ENCODE data around the gene SSX4. TPM values are rescaled to one million over a fixed set of nuclear protein-coding genes. Genes with fewer than 3 reads are reported as not detected.
"Not testable (repeated sequence)": the region's sequence is repeated elsewhere in the genome, so short reads cannot be mapped to it uniquely, and the experiment has no call there.

Gene SSX4, protein sequence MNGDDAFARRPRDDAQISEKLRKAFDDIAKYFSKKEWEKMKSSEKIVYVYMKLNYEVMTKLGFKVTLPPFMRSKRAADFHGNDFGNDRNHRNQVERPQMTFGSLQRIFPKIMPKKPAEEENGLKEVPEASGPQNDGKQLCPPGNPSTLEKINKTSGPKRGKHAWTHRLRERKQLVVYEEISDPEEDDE
- total RNA-seq: not detected

DNA sequence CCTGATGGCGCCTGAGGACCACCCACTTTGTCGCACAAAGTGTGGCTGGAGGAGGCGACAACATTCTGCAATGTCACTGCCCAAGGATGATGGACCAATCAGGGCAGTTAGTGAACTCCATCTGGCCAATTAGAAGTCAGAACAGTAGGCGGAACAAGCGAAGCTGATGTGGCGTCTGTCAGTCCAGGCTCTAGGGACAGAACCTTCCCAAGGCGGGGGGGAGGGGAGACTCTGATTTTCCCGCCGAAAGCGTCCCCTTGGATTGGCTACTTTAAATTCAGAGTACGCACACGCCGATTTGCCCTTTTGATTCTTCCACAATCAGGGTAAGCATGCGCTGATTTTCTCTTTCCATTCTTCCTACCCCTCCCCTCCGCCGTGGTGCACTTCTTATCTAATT lies at the start of gene SSX4:
Gene SSX4 (plus strand): TSS at position 301 of the 400 bp plus-strand sequence. CDS start 515 bp downstream, outside the sequence.
- intact Hi-C loops (cut with DNase I); H3K27me3 ChIP-seq; DNase-seq (ENCODE audit: low spot score in 2 of 2); H3K4me3 ChIP-seq; H3K4me1 ChIP-seq; H3K9me3 ChIP-seq; H3K36me3 ChIP-seq; H3K27ac ChIP-seq: not testable (repeated sequence)

- H3K27ac ChIP-seq; H3K4me3 ChIP-seq; H3K27me3 ChIP-seq; H3K9me3 ChIP-seq; H3K4me1 ChIP-seq; DNase-seq (ENCODE audit: low spot score in 2 of 2); H3K36me3 ChIP-seq; intact Hi-C loops (cut with DNase I): not testable (repeated sequence)
These were observed 37.3 kb upstream of the SSX4 start for GRCh38 chrX:48346059-48346458.

DNA sequence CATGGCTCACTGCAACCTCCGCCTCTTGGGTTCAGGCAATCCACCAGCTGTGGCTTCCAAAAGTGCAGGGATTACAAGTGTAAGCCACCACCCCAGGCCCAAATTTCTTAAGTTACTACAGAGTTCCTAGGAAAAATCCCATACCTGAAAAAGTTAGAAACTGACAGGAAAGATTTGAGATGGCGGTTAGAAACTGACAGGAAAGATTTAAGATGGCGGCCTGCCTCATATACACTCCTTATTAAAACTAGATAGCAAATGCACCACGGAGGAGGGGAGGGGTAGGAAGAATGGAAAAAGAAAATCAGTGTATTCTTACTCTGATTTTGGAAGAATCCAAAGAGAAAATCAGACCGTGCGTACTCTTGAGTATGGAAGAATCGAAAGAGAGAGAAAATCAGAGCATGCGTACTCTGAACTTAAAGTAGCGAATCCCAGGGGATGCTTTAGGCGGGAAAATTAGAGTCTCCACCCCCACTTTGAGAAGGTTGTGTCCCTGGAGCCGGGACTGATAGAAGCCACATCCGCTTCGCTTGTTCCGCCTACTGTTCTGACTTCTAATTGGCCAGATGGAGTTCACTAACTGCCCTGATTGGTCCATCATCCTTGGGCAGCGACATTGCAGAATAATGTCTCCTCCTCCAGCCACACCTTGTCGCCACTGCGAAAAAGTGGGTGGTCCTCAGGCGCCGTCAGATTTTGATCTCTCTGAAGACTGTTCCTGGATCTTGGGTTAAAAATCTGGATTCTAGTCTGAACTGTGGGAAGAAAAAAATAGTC lies 26.8 kb upstream of the SSX4 start, which contains the start of gene SSX3:
Gene SSX3 (minus strand): TSS at position 389 of the 780 bp plus-strand sequence. CDS start 1,454 bp downstream, outside the sequence.
- H3K36me3 ChIP-seq; H3K9me3 ChIP-seq; H3K4me1 ChIP-seq; H3K27ac ChIP-seq; DNase-seq (ENCODE audit: low spot score in 2 of 2); H3K27me3 ChIP-seq; H3K4me3 ChIP-seq; intact Hi-C loops (cut with DNase I): not testable (repeated sequence)

- TF ChIP-seq CTCF (IDR thresholded peaks at IDR 0.05): no peak
These were observed 25.7 kb upstream of the SSX4 start for GRCh38 chrX:48357681-48358080.

DNA sequence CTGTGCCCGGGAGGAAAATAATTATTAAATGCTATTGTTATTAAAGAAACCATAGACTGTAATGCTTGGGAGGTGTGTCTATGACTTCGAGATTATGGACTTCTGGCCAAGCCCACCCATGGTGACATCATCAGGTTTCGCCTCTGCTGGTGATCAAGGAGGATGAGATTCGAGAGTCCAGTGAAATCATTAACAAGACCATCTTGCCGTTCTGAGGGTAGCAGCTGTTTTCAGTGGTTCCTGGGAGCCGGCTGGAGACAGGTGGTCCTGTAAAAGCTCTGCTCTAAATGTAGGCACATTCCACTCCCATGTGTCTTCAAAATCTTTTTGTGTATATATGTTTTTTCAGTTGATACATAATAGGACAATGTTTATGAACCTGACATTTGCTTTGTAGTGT lies 24.1 kb upstream of the SSX4 start:
- H3K27me3 ChIP-seq; intact Hi-C loops (cut with DNase I); H3K4me3 ChIP-seq; H3K9me3 ChIP-seq; H3K4me1 ChIP-seq; H3K36me3 ChIP-seq; DNase-seq (ENCODE audit: low spot score in 2 of 2); H3K27ac ChIP-seq: not testable (repeated sequence)

More at GRCh38 chrX:48357681-48358080, 25.7 kb upstream of the SSX4 start:
- no peaks in the 10 kb centered on the region for H3K36me3 ChIP-seq
- H3K4me1 ChIP-seq: no peaks in the 10 kb centered on the region
- no peak overlapping the region for H3K27ac ChIP-seq
- intact Hi-C loops (cut with DNase I): no loop called here
- no peaks in the 10 kb centered on the region for H3K9me3 ChIP-seq
- no peak for DNase-seq (ENCODE audit: low spot score in 2 of 2)
- no peak overlapping the region for H3K4me3 ChIP-seq
- no peaks in the 10 kb centered on the region for H3K27me3 ChIP-seq

DNA sequence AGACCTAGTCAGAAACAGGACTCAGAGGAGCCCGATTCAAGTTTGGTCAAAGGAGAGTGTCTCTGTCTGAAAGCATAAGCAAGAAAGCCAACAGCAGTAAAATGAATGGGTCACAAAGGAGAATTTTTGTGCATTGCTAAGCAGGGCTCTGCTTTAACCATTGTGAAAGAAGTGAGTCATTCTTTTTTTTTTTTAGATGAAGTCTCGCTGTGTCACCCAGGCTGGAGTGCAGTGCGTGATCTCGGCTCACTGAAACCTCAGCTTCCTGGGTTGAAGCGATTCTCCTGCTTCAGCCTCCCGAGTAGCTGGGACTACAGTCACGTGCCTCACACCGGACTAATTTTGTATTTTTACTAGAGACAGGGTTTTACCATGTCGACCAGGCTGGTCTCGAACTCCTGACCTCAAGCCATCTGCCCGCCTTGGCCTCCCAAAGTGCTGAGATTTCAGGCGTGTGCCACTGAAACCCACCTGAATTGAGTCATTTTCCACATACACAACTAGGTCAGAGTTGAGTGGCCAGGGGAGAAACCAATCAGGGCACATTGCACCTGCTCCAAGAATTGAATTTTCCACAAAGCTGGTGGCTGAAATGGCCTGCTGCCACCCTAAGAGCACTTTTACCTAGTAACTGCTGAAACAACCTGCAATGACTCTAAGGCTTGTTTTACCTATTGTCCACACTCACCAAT lies 15.5 kb upstream of the SSX4 start:
- H3K4me3 ChIP-seq; H3K27me3 ChIP-seq; H3K4me1 ChIP-seq; H3K27ac ChIP-seq; H3K9me3 ChIP-seq; intact Hi-C loops (cut with DNase I); DNase-seq (ENCODE audit: low spot score in 2 of 2); H3K36me3 ChIP-seq: not testable (repeated sequence)

- H3K4me3 ChIP-seq; H3K9me3 ChIP-seq; DNase-seq (ENCODE audit: low spot score in 2 of 2); intact Hi-C loops (cut with DNase I); H3K4me1 ChIP-seq; H3K27ac ChIP-seq; H3K36me3 ChIP-seq; H3K27me3 ChIP-seq: not testable (repeated sequence)
These were observed 12.9 kb upstream of the SSX4 start for GRCh38 chrX:48370408-48370807.

DNA sequence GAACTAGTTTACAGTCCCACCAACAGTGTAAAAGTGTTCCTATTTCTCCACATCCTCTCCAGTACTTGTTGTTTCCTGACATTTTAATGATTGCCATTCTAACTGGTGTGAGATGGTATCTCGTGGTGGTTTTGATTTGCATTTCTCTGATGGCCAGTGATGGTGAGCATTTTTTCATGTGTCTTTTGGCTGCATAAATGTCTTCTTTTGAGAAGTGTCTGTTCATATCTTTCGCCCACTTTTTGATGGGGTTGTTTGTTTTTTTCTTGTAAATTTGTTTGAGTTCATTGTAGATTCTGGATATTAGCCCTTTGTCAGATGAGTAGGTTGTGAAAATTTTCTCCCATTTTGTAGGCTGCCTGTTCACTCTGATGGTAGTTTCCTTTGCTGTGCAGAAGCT lies 13.6 kb downstream of the SSX4 start:
- DNase-seq (ENCODE audit: low spot score in 2 of 2); H3K27ac ChIP-seq; H3K4me1 ChIP-seq; H3K36me3 ChIP-seq; H3K27me3 ChIP-seq; H3K9me3 ChIP-seq; H3K4me3 ChIP-seq; intact Hi-C loops (cut with DNase I): not testable (repeated sequence)

DNA sequence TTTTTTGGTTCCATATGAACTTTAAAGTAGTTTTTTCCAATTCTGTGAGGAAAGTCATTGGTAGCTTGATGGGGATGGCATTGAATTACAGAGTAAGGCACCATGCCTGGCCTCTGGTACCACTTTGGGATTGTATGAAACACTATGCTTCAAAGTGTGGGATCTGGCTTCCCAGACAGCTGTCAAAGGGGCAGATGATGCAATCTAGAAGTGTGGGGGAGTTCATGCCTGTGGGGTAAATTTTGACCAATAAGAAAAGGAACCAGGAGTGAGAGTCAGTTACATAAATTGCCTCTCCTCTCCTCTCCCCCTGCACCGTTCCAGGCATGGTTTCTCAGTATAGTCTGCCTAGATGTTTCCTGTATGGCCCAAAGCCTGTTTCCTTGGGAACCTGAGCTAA lies 14.5 kb downstream of the SSX4 start:
- H3K4me3 ChIP-seq, H3K36me3 ChIP-seq: not testable (repeated sequence)

DNA sequence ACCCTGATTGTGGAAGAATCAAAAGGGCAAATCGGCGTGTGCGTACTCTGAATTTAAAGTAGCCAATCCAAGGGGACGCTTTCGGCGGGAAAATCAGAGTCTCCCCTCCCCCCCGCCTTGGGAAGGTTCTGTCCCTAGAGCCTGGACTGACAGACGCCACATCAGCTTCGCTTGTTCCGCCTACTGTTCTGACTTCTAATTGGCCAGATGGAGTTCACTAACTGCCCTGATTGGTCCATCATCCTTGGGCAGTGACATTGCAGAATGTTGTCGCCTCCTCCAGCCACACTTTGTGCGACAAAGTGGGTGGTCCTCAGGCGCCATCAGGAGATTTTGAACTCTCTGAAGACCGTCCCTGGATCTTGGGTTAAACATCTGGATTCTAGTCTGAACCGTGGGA lies 28.5 kb downstream of the SSX4 start, which contains the start of gene SSX4B:
Gene SSX4B (minus strand): TSS at position 101 of the 400 bp plus-strand sequence. CDS start 588 bp downstream, outside the sequence.
- H3K4me3 ChIP-seq; H3K27ac ChIP-seq; H3K27me3 ChIP-seq; H3K9me3 ChIP-seq; H3K4me1 ChIP-seq; H3K36me3 ChIP-seq; DNase-seq (ENCODE audit: low spot score in 2 of 2); intact Hi-C loops (cut with DNase I): not testable (repeated sequence)

More for the DNA sequence above, 14.5 kb downstream of the SSX4 start:
- H3K27ac ChIP-seq; DNase-seq (ENCODE audit: low spot score in 2 of 2); H3K4me1 ChIP-seq; H3K27me3 ChIP-seq; H3K9me3 ChIP-seq; intact Hi-C loops (cut with DNase I): not testable (repeated sequence)

- DNase-seq (ENCODE audit: low spot score in 2 of 2); H3K4me1 ChIP-seq; H3K27me3 ChIP-seq; H3K36me3 ChIP-seq; intact Hi-C loops (cut with DNase I); H3K9me3 ChIP-seq; H3K27ac ChIP-seq; H3K4me3 ChIP-seq: not testable (repeated sequence)
These were observed 43.8 kb downstream of the SSX4 start for GRCh38 chrX:48427027-48427716.

DNA sequence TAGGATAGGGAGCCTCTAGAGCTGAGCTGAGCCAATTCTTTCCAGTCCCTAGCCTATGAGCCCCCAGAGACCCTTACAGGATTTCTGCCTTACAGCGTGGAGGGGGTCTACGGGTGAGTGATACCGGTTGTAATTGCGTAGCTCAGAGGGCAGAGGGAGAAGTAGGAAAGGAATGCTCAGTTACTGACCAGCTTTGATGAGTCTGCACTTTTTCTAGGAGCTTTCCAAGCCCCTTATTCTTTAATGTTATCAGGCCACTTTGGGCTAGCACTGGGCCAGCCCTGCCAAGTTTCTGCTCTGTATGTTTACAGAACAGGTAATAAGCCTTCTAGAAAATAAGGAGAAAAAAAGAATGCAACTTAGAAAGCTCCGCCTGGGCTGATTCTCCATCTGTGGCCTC lies 46.3 kb downstream of the SSX4 start:
- H3K27me3 ChIP-seq; H3K4me1 ChIP-seq; DNase-seq (ENCODE audit: low spot score in 2 of 2); H3K9me3 ChIP-seq; intact Hi-C loops (cut with DNase I); H3K36me3 ChIP-seq; H3K27ac ChIP-seq; H3K4me3 ChIP-seq: not testable (repeated sequence)
